Measurements from ENCODE around the gene NR1H3.
A peak's percentile ranks its signal among the peaks of the same experiment; 100 is the strongest.

The NR1H3 gene

GRCh38 chr11:47270331-47271271 is 12.8 kb downstream of the NR1H3 start:
- Mint-ChIP-seq H3K4me3 (peak overlapping the region; percentile 81), H3K4me1 (ENCODE audit: low read depth) (peaks cover 43% of the 10 kb centered on the region), H3K9me3 (no peaks in the 10 kb centered on the region), H3K36me3 (ENCODE audit: low read depth) (peaks cover 11% of the 10 kb centered on the region), H3K27me3 (ENCODE audit: low read depth) (no peaks in the 10 kb centered on the region), H3K27ac (peak overlapping the region; percentile 72)

- Mint-ChIP-seq H3K27ac (peak overlapping the region; percentile 72), H3K9me3 (no peaks in the 10 kb centered on the region), H3K4me1 (ENCODE audit: low read depth) (peaks cover 45% of the 10 kb centered on the region), H3K36me3 (ENCODE audit: low read depth) (peaks cover 18% of the 10 kb centered on the region), H3K27me3 (ENCODE audit: low read depth) (no peaks in the 10 kb centered on the region), H3K4me3 (peak overlapping the region; percentile 81)
These were observed 13.5 kb downstream of the NR1H3 start for GRCh38 chr11:47271328-47271727.

- H3K4me1 Mint-ChIP-seq (ENCODE audit: low read depth) = peaks cover 45% of the 10 kb centered on the region
- H3K27me3 Mint-ChIP-seq (ENCODE audit: low read depth) = no peaks in the 10 kb centered on the region
- peak overlapping the region; percentile 81 for H3K4me3 Mint-ChIP-seq
- no peaks in the 10 kb centered on the region for H3K9me3 Mint-ChIP-seq
- H3K27ac Mint-ChIP-seq = peak overlapping the region; percentile 49
- H3K36me3 Mint-ChIP-seq (ENCODE audit: low read depth) = peaks cover 25% of the 10 kb centered on the region
These were observed 14.3 kb downstream of the NR1H3 start for GRCh38 chr11:47271961-47272661.

GRCh38 chr11:47272706-47273105 is 14.9 kb downstream of the NR1H3 start:
- peaks cover 26% of the 10 kb centered on the region for H3K36me3 Mint-ChIP-seq (ENCODE audit: low read depth)
- H3K4me3 Mint-ChIP-seq = no peak overlapping the region
- H3K27ac Mint-ChIP-seq = peak overlapping the region; percentile 58
- peaks cover 44% of the 10 kb centered on the region for H3K4me1 Mint-ChIP-seq (ENCODE audit: low read depth)
- H3K9me3 Mint-ChIP-seq = no peaks in the 10 kb centered on the region
- no peaks in the 10 kb centered on the region for H3K27me3 Mint-ChIP-seq (ENCODE audit: low read depth)

- Mint-ChIP-seq H3K27me3 (ENCODE audit: low read depth) (no peaks in the 10 kb centered on the region), H3K27ac (no peak overlapping the region), H3K4me1 (ENCODE audit: low read depth) (peaks cover 30% of the 10 kb centered on the region), H3K9me3 (no peaks in the 10 kb centered on the region), H3K36me3 (ENCODE audit: low read depth) (peaks cover 32% of the 10 kb centered on the region), H3K4me3 (no peak overlapping the region)
These were observed 16.9 kb downstream of the NR1H3 start for GRCh38 chr11:47274495-47275235.

- peaks cover 41% of the 10 kb centered on the region for H3K36me3 Mint-ChIP-seq (ENCODE audit: low read depth)
- peaks cover 18% of the 10 kb centered on the region for H3K4me1 Mint-ChIP-seq (ENCODE audit: low read depth)
- H3K9me3 Mint-ChIP-seq = no peaks in the 10 kb centered on the region
- no peak overlapping the region for H3K4me3 Mint-ChIP-seq
- no peak overlapping the region for H3K27ac Mint-ChIP-seq
- H3K27me3 Mint-ChIP-seq (ENCODE audit: low read depth) = no peaks in the 10 kb centered on the region
These were observed 19.1 kb downstream of the NR1H3 start for GRCh38 chr11:47276923-47277322.

GRCh38 chr11:47278058-47278457 is 20.3 kb downstream of the NR1H3 start:
- peaks cover 49% of the 10 kb centered on the region for H3K36me3 Mint-ChIP-seq (ENCODE audit: low read depth)
- no peak overlapping the region for H3K4me3 Mint-ChIP-seq
- no peaks in the 10 kb centered on the region for H3K9me3 Mint-ChIP-seq
- no peak overlapping the region for H3K27ac Mint-ChIP-seq
- H3K27me3 Mint-ChIP-seq (ENCODE audit: low read depth) = no peaks in the 10 kb centered on the region
- peaks cover 8% of the 10 kb centered on the region for H3K4me1 Mint-ChIP-seq (ENCODE audit: low read depth)

GRCh38 chr11:47278769-47279168 is 21.0 kb downstream of the NR1H3 start:
- no peaks in the 10 kb centered on the region for H3K9me3 Mint-ChIP-seq
- no peaks in the 10 kb centered on the region for H3K27me3 Mint-ChIP-seq (ENCODE audit: low read depth)
- H3K36me3 Mint-ChIP-seq (ENCODE audit: low read depth) = peaks cover 51% of the 10 kb centered on the region
- H3K27ac Mint-ChIP-seq = no peak overlapping the region
- peaks cover 8% of the 10 kb centered on the region for H3K4me1 Mint-ChIP-seq (ENCODE audit: low read depth)
- no peak overlapping the region for H3K4me3 Mint-ChIP-seq

- Mint-ChIP-seq H3K4me1 (ENCODE audit: low read depth) (peaks cover 3% of the 10 kb centered on the region), H3K9me3 (no peaks in the 10 kb centered on the region), H3K4me3 (no peak overlapping the region), H3K36me3 (ENCODE audit: low read depth) (peaks cover 53% of the 10 kb centered on the region), H3K27me3 (ENCODE audit: low read depth) (no peaks in the 10 kb centered on the region), H3K27ac (no peak overlapping the region)
These were observed 22.3 kb downstream of the NR1H3 start for GRCh38 chr11:47280099-47280498.

- Mint-ChIP-seq H3K36me3 (ENCODE audit: low read depth) (peaks cover 55% of the 10 kb centered on the region), H3K4me3 (no peak overlapping the region), H3K4me1 (ENCODE audit: low read depth) (peaks cover 3% of the 10 kb centered on the region), H3K27ac (no peak overlapping the region), H3K27me3 (ENCODE audit: low read depth) (no peaks in the 10 kb centered on the region), H3K9me3 (no peaks in the 10 kb centered on the region)
These were observed 23.1 kb downstream of the NR1H3 start for GRCh38 chr11:47280860-47281259.

GRCh38 chr11:47282462-47282861 is 24.7 kb downstream of the NR1H3 start:
- Mint-ChIP-seq H3K27ac (no peak overlapping the region), H3K4me1 (ENCODE audit: low read depth) (peaks cover 1% of the 10 kb centered on the region), H3K36me3 (ENCODE audit: low read depth) (peaks cover 52% of the 10 kb centered on the region), H3K27me3 (ENCODE audit: low read depth) (no peaks in the 10 kb centered on the region), H3K9me3 (no peaks in the 10 kb centered on the region), H3K4me3 (no peak overlapping the region)

GRCh38 chr11:47284151-47284550 is 26.4 kb downstream of the NR1H3 start:
- Mint-ChIP-seq H3K4me3 (no peak overlapping the region), H3K4me1 (ENCODE audit: low read depth) (no peaks in the 10 kb centered on the region), H3K27me3 (ENCODE audit: low read depth) (no peaks in the 10 kb centered on the region), H3K36me3 (ENCODE audit: low read depth) (peaks cover 56% of the 10 kb centered on the region), H3K9me3 (no peaks in the 10 kb centered on the region), H3K27ac (no peak overlapping the region)

- Mint-ChIP-seq H3K36me3 (ENCODE audit: low read depth) (peaks cover 66% of the 10 kb centered on the region), H3K27me3 (ENCODE audit: low read depth) (no peaks in the 10 kb centered on the region), H3K27ac (no peak overlapping the region), H3K4me3 (no peak overlapping the region), H3K9me3 (no peaks in the 10 kb centered on the region), H3K4me1 (ENCODE audit: low read depth) (no peaks in the 10 kb centered on the region)
These were observed 28.4 kb downstream of the NR1H3 start for GRCh38 chr11:47285969-47286770.

- Mint-ChIP-seq H3K36me3 (ENCODE audit: low read depth) (peaks cover 72% of the 10 kb centered on the region), H3K27me3 (ENCODE audit: low read depth) (no peaks in the 10 kb centered on the region), H3K4me3 (no peak overlapping the region), H3K4me1 (ENCODE audit: low read depth) (no peaks in the 10 kb centered on the region), H3K9me3 (no peaks in the 10 kb centered on the region), H3K27ac (no peak overlapping the region)
These were observed 30.3 kb downstream of the NR1H3 start for GRCh38 chr11:47288066-47288465.
